Measurements from ENCODE around the gene MAD1L1.
"Not testable (repeated sequence)": the region's sequence is repeated elsewhere in the genome, so short reads cannot be mapped to it uniquely, and the experiment has no call there.

Gene MAD1L1

GRCh38 chr7:1838544-1838872, 394.2 kb downstream of the MAD1L1 start:
- not testable (repeated sequence) for H3K4me3 ChIP-seq (ENCODE audit: low read length in 2 of 2); H3K27ac ChIP-seq (ENCODE audit: low read length); H3K27me3 ChIP-seq (ENCODE audit: control insufficient read depth in 1 of 2, insufficient read depth in 2 of 2, low read length in 2 of 2); H3K9me3 ChIP-seq (ENCODE audit: control insufficient read depth in 2 of 2, low read length in 2 of 2); H3K4me1 ChIP-seq (ENCODE audit: control insufficient read depth, insufficient read depth, low read length); H3K36me3 ChIP-seq (ENCODE audit: control insufficient read depth in 2 of 2, insufficient read depth in 2 of 2, low read length in 2 of 2); H3K9ac ChIP-seq (ENCODE audit: low read length in 2 of 2)

GRCh38 chr7:1837696-1838543, 394.8 kb downstream of the MAD1L1 start:
- H3K9ac ChIP-seq (ENCODE audit: low read length in 2 of 2); H3K36me3 ChIP-seq (ENCODE audit: control insufficient read depth in 2 of 2, insufficient read depth in 2 of 2, low read length in 2 of 2); H3K27me3 ChIP-seq (ENCODE audit: control insufficient read depth in 1 of 2, insufficient read depth in 2 of 2, low read length in 2 of 2); H3K27ac ChIP-seq (ENCODE audit: low read length); H3K9me3 ChIP-seq (ENCODE audit: control insufficient read depth in 2 of 2, low read length in 2 of 2); H3K4me1 ChIP-seq (ENCODE audit: control insufficient read depth, insufficient read depth, low read length); H3K4me3 ChIP-seq (ENCODE audit: low read length in 2 of 2): not testable (repeated sequence)

GRCh38 chr7:1831933-1832535, 400.7 kb downstream of the MAD1L1 start:
- H3K27ac ChIP-seq (ENCODE audit: low read length); H3K4me3 ChIP-seq (ENCODE audit: low read length in 2 of 2); H3K4me1 ChIP-seq (ENCODE audit: control insufficient read depth, insufficient read depth, low read length); H3K36me3 ChIP-seq (ENCODE audit: control insufficient read depth in 2 of 2, insufficient read depth in 2 of 2, low read length in 2 of 2); H3K27me3 ChIP-seq (ENCODE audit: control insufficient read depth in 1 of 2, insufficient read depth in 2 of 2, low read length in 2 of 2); H3K9ac ChIP-seq (ENCODE audit: low read length in 2 of 2); H3K9me3 ChIP-seq (ENCODE audit: control insufficient read depth in 2 of 2, low read length in 2 of 2): not testable (repeated sequence)

- not testable (repeated sequence) for H3K9ac ChIP-seq (ENCODE audit: low read length in 2 of 2); H3K27ac ChIP-seq (ENCODE audit: low read length); H3K9me3 ChIP-seq (ENCODE audit: control insufficient read depth in 2 of 2, low read length in 2 of 2); H3K36me3 ChIP-seq (ENCODE audit: control insufficient read depth in 2 of 2, insufficient read depth in 2 of 2, low read length in 2 of 2); H3K4me3 ChIP-seq (ENCODE audit: low read length in 2 of 2); H3K27me3 ChIP-seq (ENCODE audit: control insufficient read depth in 1 of 2, insufficient read depth in 2 of 2, low read length in 2 of 2); H3K4me1 ChIP-seq (ENCODE audit: control insufficient read depth, insufficient read depth, low read length)
These were observed 401.3 kb downstream of the MAD1L1 start for GRCh38 chr7:1831471-1831870.

- H3K4me3 ChIP-seq (ENCODE audit: low read length in 2 of 2); H3K27ac ChIP-seq (ENCODE audit: low read length); H3K4me1 ChIP-seq (ENCODE audit: control insufficient read depth, insufficient read depth, low read length); H3K9me3 ChIP-seq (ENCODE audit: control insufficient read depth in 2 of 2, low read length in 2 of 2); H3K27me3 ChIP-seq (ENCODE audit: control insufficient read depth in 1 of 2, insufficient read depth in 2 of 2, low read length in 2 of 2); H3K36me3 ChIP-seq (ENCODE audit: control insufficient read depth in 2 of 2, insufficient read depth in 2 of 2, low read length in 2 of 2); H3K9ac ChIP-seq (ENCODE audit: low read length in 2 of 2): not testable (repeated sequence)
These were observed 403.1 kb downstream of the MAD1L1 start for GRCh38 chr7:1829668-1830067.

GRCh38 chr7:1829111-1829510, 403.6 kb downstream of the MAD1L1 start:
- H3K9me3 ChIP-seq (ENCODE audit: control insufficient read depth in 2 of 2, low read length in 2 of 2) = no peaks in the 10 kb centered on the region
- no peak overlapping the region for H3K9ac ChIP-seq (ENCODE audit: low read length in 2 of 2)
- H3K4me3 ChIP-seq (ENCODE audit: low read length in 2 of 2) = no peak overlapping the region

GRCh38 chr7:1828170-1828569, 404.6 kb downstream of the MAD1L1 start:
- H3K27me3 ChIP-seq (ENCODE audit: control insufficient read depth in 1 of 2, insufficient read depth in 2 of 2, low read length in 2 of 2); H3K4me3 ChIP-seq (ENCODE audit: low read length in 2 of 2); H3K9ac ChIP-seq (ENCODE audit: low read length in 2 of 2); H3K4me1 ChIP-seq (ENCODE audit: control insufficient read depth, insufficient read depth, low read length); H3K9me3 ChIP-seq (ENCODE audit: control insufficient read depth in 2 of 2, low read length in 2 of 2); H3K27ac ChIP-seq (ENCODE audit: low read length); H3K36me3 ChIP-seq (ENCODE audit: control insufficient read depth in 2 of 2, insufficient read depth in 2 of 2, low read length in 2 of 2): not testable (repeated sequence)

More at GRCh38 chr7:1829111-1829510, 403.6 kb downstream of the MAD1L1 start:
- Histone ChIP-seq H3K27ac (ENCODE audit: low read length) (no peak overlapping the region), H3K4me1 (ENCODE audit: control insufficient read depth, insufficient read depth, low read length) (no peaks in the 10 kb centered on the region), H3K36me3 (ENCODE audit: control insufficient read depth in 2 of 2, insufficient read depth in 2 of 2, low read length in 2 of 2) (no peaks in the 10 kb centered on the region), H3K27me3 (ENCODE audit: control insufficient read depth in 1 of 2, insufficient read depth in 2 of 2, low read length in 2 of 2) (no peaks in the 10 kb centered on the region)

GRCh38 chr7:1827521-1827981, 405.2 kb downstream of the MAD1L1 start:
- H3K9me3 ChIP-seq (ENCODE audit: control insufficient read depth in 2 of 2, low read length in 2 of 2); H3K27ac ChIP-seq (ENCODE audit: low read length); H3K9ac ChIP-seq (ENCODE audit: low read length in 2 of 2); H3K36me3 ChIP-seq (ENCODE audit: control insufficient read depth in 2 of 2, insufficient read depth in 2 of 2, low read length in 2 of 2); H3K4me1 ChIP-seq (ENCODE audit: control insufficient read depth, insufficient read depth, low read length); H3K4me3 ChIP-seq (ENCODE audit: low read length in 2 of 2); H3K27me3 ChIP-seq (ENCODE audit: control insufficient read depth in 1 of 2, insufficient read depth in 2 of 2, low read length in 2 of 2): not testable (repeated sequence)

GRCh38 chr7:1826931-1827330, 405.8 kb downstream of the MAD1L1 start:
- not testable (repeated sequence) for H3K9ac ChIP-seq (ENCODE audit: low read length in 2 of 2); H3K27me3 ChIP-seq (ENCODE audit: control insufficient read depth in 1 of 2, insufficient read depth in 2 of 2, low read length in 2 of 2); H3K36me3 ChIP-seq (ENCODE audit: control insufficient read depth in 2 of 2, insufficient read depth in 2 of 2, low read length in 2 of 2); H3K4me1 ChIP-seq (ENCODE audit: control insufficient read depth, insufficient read depth, low read length); H3K27ac ChIP-seq (ENCODE audit: low read length); H3K9me3 ChIP-seq (ENCODE audit: control insufficient read depth in 2 of 2, low read length in 2 of 2); H3K4me3 ChIP-seq (ENCODE audit: low read length in 2 of 2)

- H3K4me3 ChIP-seq (ENCODE audit: low read length in 2 of 2) = no peak overlapping the region
- no peaks in the 10 kb centered on the region for H3K36me3 ChIP-seq (ENCODE audit: control insufficient read depth in 2 of 2, insufficient read depth in 2 of 2, low read length in 2 of 2)
- H3K27ac ChIP-seq (ENCODE audit: low read length) = no peak overlapping the region
- H3K4me1 ChIP-seq (ENCODE audit: control insufficient read depth, insufficient read depth, low read length) = no peaks in the 10 kb centered on the region
- H3K9ac ChIP-seq (ENCODE audit: low read length in 2 of 2) = no peak overlapping the region
- no peaks in the 10 kb centered on the region for H3K9me3 ChIP-seq (ENCODE audit: control insufficient read depth in 2 of 2, low read length in 2 of 2)
- no peaks in the 10 kb centered on the region for H3K27me3 ChIP-seq (ENCODE audit: control insufficient read depth in 1 of 2, insufficient read depth in 2 of 2, low read length in 2 of 2)
These were observed 406.6 kb downstream of the MAD1L1 start for GRCh38 chr7:1825897-1826741.

GRCh38 chr7:1825647-1825896, 407.2 kb downstream of the MAD1L1 start:
- not testable (repeated sequence) for H3K27ac ChIP-seq (ENCODE audit: low read length)

More at GRCh38 chr7:1825647-1825896, 407.2 kb downstream of the MAD1L1 start:
- H3K9me3 ChIP-seq (ENCODE audit: control insufficient read depth in 2 of 2, low read length in 2 of 2); H3K27me3 ChIP-seq (ENCODE audit: control insufficient read depth in 1 of 2, insufficient read depth in 2 of 2, low read length in 2 of 2); H3K4me3 ChIP-seq (ENCODE audit: low read length in 2 of 2); H3K9ac ChIP-seq (ENCODE audit: low read length in 2 of 2); H3K4me1 ChIP-seq (ENCODE audit: control insufficient read depth, insufficient read depth, low read length); H3K36me3 ChIP-seq (ENCODE audit: control insufficient read depth in 2 of 2, insufficient read depth in 2 of 2, low read length in 2 of 2): not testable (repeated sequence)
